PC-9 (cell line): Measurements from ENCODE around the gene ASB13. TPM values are rescaled to one million over a fixed set of nuclear protein-coding genes. Genes with fewer than 3 reads are reported as not detected.

Source experiments
- BruUV-seq: library from RNA; stranded (reverse); fragments of 400-500 nt; replicated peaks from 2 replicates; lab custom pipeline; 2021; lab: Mats Ljungman, UMichigan
- CTCF ChIA-PET: fragments of 300-600 bp; sonication (Branson Sonifier 250); formaldehyde crosslinking; loops from one replicate; lab custom pipeline; 2022; ENCODE audit warnings: antibody characterized with exemption; lab: Charles Lee
- POLR2A ChIA-PET: fragments of 300-600 bp; sonication (Branson Sonifier 250); formaldehyde crosslinking; loops from one replicate; lab custom pipeline; 2022; ENCODE audit warnings: antibody characterized with exemption; ENCODE audit not compliant: unreplicated experiment; lab: Charles Lee
- DNase-seq, 2 experiments: peaks; one replicate each; pipeline versions ENCODE4 v3.0.0 to v3.0.0-alpha.2; 2015 to 2022; ENCODE audit warnings: mixed read lengths in 1 of 2
- H2AFZ ChIP-seq: fragments of 200-600 bp; sonication (generic); 2 replicates; pipeline ENCODE4 v1.8.1; 2017; ENCODE audit warnings: antibody characterized with exemption
- H3F3A ChIP-seq: fragments of 200-600 bp; sonication (generic); 2 replicates; pipeline ENCODE4 v1.8.1; 2017; ENCODE audit warnings: antibody characterized with exemption, mild to moderate bottlenecking, low read depth; ENCODE audit not compliant: insufficient read depth
- H3K27ac ChIP-seq: fragments of 200-600 bp; sonication (generic); 2 replicates; pipeline ENCODE4 v1.6.1; 2016; ENCODE audit warnings: mixed run types
- H3K27me3 ChIP-seq: fragments of 200-600 bp; sonication (generic); 2 replicates; pipeline ENCODE4 v1.6.1; 2016; ENCODE audit warnings: low read depth, mixed run types; ENCODE audit not compliant: insufficient read depth
- H3K36me3 ChIP-seq: fragments of 200-600 bp; sonication (generic); 2 replicates; pipeline ENCODE4 v1.6.1; 2016; ENCODE audit warnings: low read depth, mixed run types
- H3K4me1 ChIP-seq: fragments of 200-600 bp; sonication (generic); replicated peaks from 2 replicates; pipeline ENCODE4 v1.6.1; 2016; ENCODE audit warnings: mixed run types; ENCODE audit not compliant: insufficient read depth
- H3K4me2 ChIP-seq: fragments of 200-600 bp; sonication (generic); 2 replicates; pipeline ENCODE4 v1.6.1; 2017; ENCODE audit warnings: mixed run types
- H3K4me3 ChIP-seq: fragments of 200-600 bp; sonication (generic); 2 replicates; pipeline ENCODE4 v1.6.1; 2016; ENCODE audit warnings: mixed run types
- H3K79me2 ChIP-seq: fragments of 200-600 bp; sonication (generic); 2 replicates; pipeline ENCODE4 v1.6.1; 2017; ENCODE audit warnings: low read depth, mixed run types
- H3K9me2 ChIP-seq: fragments of 200-600 bp; sonication (generic); 2 replicates; pipeline ENCODE4 v1.8.1; 2017; ENCODE audit warnings: mild to moderate bottlenecking; ENCODE audit not compliant: insufficient read depth
- H3K9me3 ChIP-seq: fragments of 200-600 bp; sonication (generic); 2 replicates; pipeline ENCODE4 v1.8.1; 2016; ENCODE audit warnings: low read depth; ENCODE audit not compliant: insufficient read depth
- H4K20me1 ChIP-seq: fragments of 200-600 bp; sonication (generic); 2 replicates; pipeline ENCODE4 v1.8.1; 2017; ENCODE audit not compliant: insufficient read depth
- CTCF ChIP-seq: fragments of 200-600 bp; sonication (generic); conservative IDR thresholded peaks from 2 replicates; pipeline ENCODE4 v1.6.1; 2017; ENCODE audit warnings: mixed run types, antibody characterized with exemption, mild to moderate bottlenecking, moderate library complexity
- EZH2 ChIP-seq: fragments of 200-600 bp; sonication (generic); IDR thresholded peaks from 2 replicates; pipeline ENCODE4 v1.8.0; 2017; ENCODE audit warnings: antibody characterized with exemption, low read depth
- intact Hi-C: fragments of 100-400 bp; cut with micrococcal nuclease; formaldehyde crosslinking; loops from one replicate; pipeline ENCODE4 v1.10.0; 2022; ENCODE audit not compliant: unreplicated experiment
- total RNA-seq: library from RNA; stranded (reverse); gene quantifications from 2 replicates; pipeline ENCODE4 v1.2.3, GENCODE V29; 2021

Gene ASB13
- total RNA-seq, 1 experiment from 2014 or later, result 22.2 TPM

DNA sequence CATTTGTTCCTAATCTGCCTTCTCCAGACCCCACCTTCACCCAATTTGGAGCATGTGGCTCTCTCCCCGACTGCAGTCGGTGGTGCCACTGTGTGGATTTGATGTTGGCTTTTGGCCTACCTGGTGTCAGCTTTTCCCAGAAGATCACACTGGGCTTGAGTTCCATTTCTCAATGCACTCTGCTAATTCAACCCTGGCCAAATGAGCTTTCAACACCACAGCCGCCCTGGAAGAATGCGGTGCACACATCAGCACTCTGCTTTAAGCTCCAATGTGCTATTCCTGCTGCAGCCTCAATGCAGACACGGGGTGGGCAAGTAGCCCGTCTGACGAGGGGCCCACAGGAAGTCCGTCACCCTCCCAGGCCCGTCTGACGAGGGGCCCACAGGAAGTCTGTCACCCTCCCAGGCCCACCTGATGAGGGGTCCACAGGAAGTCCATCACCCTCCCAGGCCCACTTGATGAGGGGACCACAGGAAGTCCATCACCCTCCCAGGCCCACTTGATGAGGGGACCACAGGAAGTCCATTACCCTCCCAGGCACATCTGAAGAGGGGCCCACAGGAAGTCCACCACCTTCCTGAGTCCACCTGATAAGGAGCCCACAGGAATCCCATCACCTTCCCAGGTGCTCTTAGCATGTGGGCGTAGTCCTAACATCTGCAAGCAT is 64.4 kb downstream of the ASB13 start:
- H3K4me1 ChIP-seq, result peaks cover 14% of the 10 kb centered on the region
- ChIA-PET POLR2A (no interaction called here), CTCF (no interaction called here)
- peaks cover under 1% of the 10 kb centered on the region; the same call in 1 of the 2 replicates for H3F3A ChIP-seq
- intact Hi-C loops, result no loop called here
- H3K9me3 ChIP-seq, result no peaks in the 10 kb centered on the region
- H2AFZ ChIP-seq, result no peak overlapping the region
- H3K27ac ChIP-seq, result no peak overlapping the region
- no peak overlapping the region for H3K4me2 ChIP-seq
- H3K9me2 ChIP-seq, result no peaks in the 10 kb centered on the region
- no peak for DNase-seq
- H4K20me1 ChIP-seq, result no peaks in the 10 kb centered on the region
- no peak overlapping the region for H3K4me3 ChIP-seq
- BruUV-seq, result no TSS peak
- TF ChIP-seq CTCF, result no peak
- TF ChIP-seq EZH2, result no peak
- no peaks in the 10 kb centered on the region for H3K27me3 ChIP-seq
- H3K79me2 ChIP-seq, result no peaks in the 10 kb centered on the region
- no peaks in the 10 kb centered on the region for H3K36me3 ChIP-seq

DNA sequence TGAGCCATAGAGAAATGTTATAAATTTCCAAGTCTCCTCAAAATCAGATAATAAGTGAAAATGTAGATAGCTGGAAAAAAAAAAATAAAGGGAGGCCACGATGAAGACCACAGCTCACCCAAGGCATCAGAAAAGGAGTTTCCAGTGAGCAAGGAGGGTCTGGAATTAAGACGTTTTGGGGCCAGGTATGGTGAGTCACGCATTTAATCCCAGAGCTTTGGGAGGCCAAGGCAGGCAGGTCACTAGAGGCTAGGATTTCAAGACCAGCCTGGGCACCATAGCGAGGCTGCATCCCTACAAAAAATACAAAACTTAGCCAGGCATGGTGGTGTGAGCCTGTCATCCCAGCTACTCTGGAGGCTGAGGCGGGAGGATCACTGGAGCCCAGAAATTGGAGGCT is 65.5 kb downstream of the ASB13 start:
- peaks cover 11% of the 10 kb centered on the region for H3F3A ChIP-seq
- POLR2A ChIA-PET, result no interaction called here
- no peak for DNase-seq
- H3K79me2 ChIP-seq, result no peaks in the 10 kb centered on the region
- H3K36me3 ChIP-seq, result no peaks in the 10 kb centered on the region
- CTCF ChIA-PET, result no interaction called here
- H3K4me1 ChIP-seq, result peaks cover 23% of the 10 kb centered on the region
- no peak overlapping the region for H3K4me2 ChIP-seq
- H3K9me2 ChIP-seq, result no peaks in the 10 kb centered on the region
- H3K9me3 ChIP-seq, result no peaks in the 10 kb centered on the region
- H3K27me3 ChIP-seq, result no peaks in the 10 kb centered on the region
- TF ChIP-seq CTCF, result no peak
- intact Hi-C loops, result no loop called here
- H2AFZ ChIP-seq, result no peak overlapping the region
- H4K20me1 ChIP-seq, result no peaks in the 10 kb centered on the region
- no TSS peak for BruUV-seq
- no peak overlapping the region for H3K4me3 ChIP-seq
- H3K27ac ChIP-seq, result no peak overlapping the region

- TF ChIP-seq EZH2 (no peak), CTCF (no peak)
- intact Hi-C loops, result no loop called here
- no peaks in the 10 kb centered on the region for H3K9me3 ChIP-seq
- DNase-seq, result no peak
- no peaks in the 10 kb centered on the region for H4K20me1 ChIP-seq
- no TSS peak for BruUV-seq
- H3K9me2 ChIP-seq, result no peaks in the 10 kb centered on the region
- H2AFZ ChIP-seq, result no peak overlapping the region
- H3K79me2 ChIP-seq, result peaks cover 9% of the 10 kb centered on the region; the same call in 1 of the 2 replicates
- no peak overlapping the region for H3K27ac ChIP-seq
- no peaks in the 10 kb centered on the region for H3K36me3 ChIP-seq
- H3K27me3 ChIP-seq, result no peaks in the 10 kb centered on the region
- no peak overlapping the region for H3K4me3 ChIP-seq
- ChIA-PET CTCF (no interaction called here), POLR2A (interaction anchor here (0.5 kb wide), 1 partner anchor 291 kb away, joined by 5 read pairs; no protein-coding TSS in a partner anchor)
- H3K4me1 ChIP-seq, result peaks cover 30% of the 10 kb centered on the region
- peaks cover 21% of the 10 kb centered on the region for H3F3A ChIP-seq
- no peak overlapping the region for H3K4me2 ChIP-seq
Observed at GRCh38 chr10:5599613-5600520, 66.5 kb downstream of the ASB13 start.
